Measurements from ENCODE around the gene MAP1B.

The MAP1B gene

GRCh38 chr5:72197393-72197792, 90.1 kb downstream of the MAP1B start:
- H3K27ac ChIP-seq (ENCODE audit: low read depth, low read length): no peak overlapping the region
- no peaks in the 10 kb centered on the region for H3K4me1 ChIP-seq (ENCODE audit: control insufficient read depth in 5 of 5, insufficient read depth in 5 of 5, low read length in 5 of 5)
- no peaks in the 10 kb centered on the region for H3K9me3 ChIP-seq (ENCODE audit: control insufficient read depth in 5 of 5, low read length in 5 of 5)
- H3K9ac ChIP-seq (ENCODE audit: low read length in 5 of 5): no peak overlapping the region
- H3K36me3 ChIP-seq (ENCODE audit: control insufficient read depth in 5 of 5, insufficient read depth in 5 of 5, low read length in 5 of 5): peaks cover 7 to 39% (median 13%) of the 10 kb centered on the region in 5 donors
- H3K4me3 ChIP-seq (ENCODE audit: low read depth in 1 of 5, low read length in 5 of 5): no peak overlapping the region
- no peaks in the 10 kb centered on the region for H3K27me3 ChIP-seq (ENCODE audit: control insufficient read depth in 5 of 5, insufficient read depth in 4 of 5, low read length in 5 of 5)

- H3K27ac ChIP-seq (ENCODE audit: low read depth, low read length): no peak overlapping the region
- peaks cover 9 to 46% (median 16%) of the 10 kb centered on the region in 5 donors for H3K36me3 ChIP-seq (ENCODE audit: control insufficient read depth in 5 of 5, insufficient read depth in 5 of 5, low read length in 5 of 5)
- H3K4me3 ChIP-seq (ENCODE audit: low read depth in 1 of 5, low read length in 5 of 5): no peak overlapping the region
- H3K4me1 ChIP-seq (ENCODE audit: control insufficient read depth in 5 of 5, insufficient read depth in 5 of 5, low read length in 5 of 5): no peaks in the 10 kb centered on the region
- H3K9ac ChIP-seq (ENCODE audit: low read length in 5 of 5): no peak overlapping the region
- H3K27me3 ChIP-seq (ENCODE audit: control insufficient read depth in 5 of 5, insufficient read depth in 4 of 5, low read length in 5 of 5): no peaks in the 10 kb centered on the region
- H3K9me3 ChIP-seq (ENCODE audit: control insufficient read depth in 5 of 5, low read length in 5 of 5): no peaks in the 10 kb centered on the region
Measured at GRCh38 chr5:72199681-72200080, 92.4 kb downstream of the MAP1B start.

- peaks cover 22 to 51% (median 28%) of the 10 kb centered on the region in 5 donors for H3K36me3 ChIP-seq (ENCODE audit: control insufficient read depth in 5 of 5, insufficient read depth in 5 of 5, low read length in 5 of 5)
- H3K27me3 ChIP-seq (ENCODE audit: control insufficient read depth in 5 of 5, insufficient read depth in 4 of 5, low read length in 5 of 5): no peaks in the 10 kb centered on the region
- no peak overlapping the region for H3K27ac ChIP-seq (ENCODE audit: low read depth, low read length)
- no peak overlapping the region for H3K9ac ChIP-seq (ENCODE audit: low read length in 5 of 5)
- H3K4me1 ChIP-seq (ENCODE audit: control insufficient read depth in 5 of 5, insufficient read depth in 5 of 5, low read length in 5 of 5): no peaks in the 10 kb centered on the region
- H3K4me3 ChIP-seq (ENCODE audit: low read depth in 1 of 5, low read length in 5 of 5): no peak overlapping the region
- H3K9me3 ChIP-seq (ENCODE audit: control insufficient read depth in 5 of 5, low read length in 5 of 5): no peaks in the 10 kb centered on the region
Measured at GRCh38 chr5:72202331-72202825, 95.1 kb downstream of the MAP1B start.

- H3K9me3 ChIP-seq (ENCODE audit: control insufficient read depth in 5 of 5, low read length in 5 of 5): no peaks in the 10 kb centered on the region
- H3K27ac ChIP-seq (ENCODE audit: low read depth, low read length): no peak overlapping the region
- peaks cover 21 to 43% (median 22%) of the 10 kb centered on the region in 5 donors for H3K36me3 ChIP-seq (ENCODE audit: control insufficient read depth in 5 of 5, insufficient read depth in 5 of 5, low read length in 5 of 5)
- no peaks in the 10 kb centered on the region for H3K27me3 ChIP-seq (ENCODE audit: control insufficient read depth in 5 of 5, insufficient read depth in 4 of 5, low read length in 5 of 5)
- no peak overlapping the region for H3K9ac ChIP-seq (ENCODE audit: low read length in 5 of 5)
- H3K4me1 ChIP-seq (ENCODE audit: control insufficient read depth in 5 of 5, insufficient read depth in 5 of 5, low read length in 5 of 5): no peaks in the 10 kb centered on the region
- no peak overlapping the region for H3K4me3 ChIP-seq (ENCODE audit: low read depth in 1 of 5, low read length in 5 of 5)
Measured at GRCh38 chr5:72203251-72203845, 96.1 kb downstream of the MAP1B start.

GRCh38 chr5:72204946-72205345, 97.7 kb downstream of the MAP1B start:
- no peaks in the 10 kb centered on the region for H3K27me3 ChIP-seq (ENCODE audit: control insufficient read depth in 5 of 5, insufficient read depth in 4 of 5, low read length in 5 of 5)
- H3K4me1 ChIP-seq (ENCODE audit: control insufficient read depth in 5 of 5, insufficient read depth in 5 of 5, low read length in 5 of 5): no peaks in the 10 kb centered on the region

GRCh38 chr5:72205431-72206009, 98.2 kb downstream of the MAP1B start:
- Histone ChIP-seq H3K9ac (ENCODE audit: low read length in 5 of 5) (no peak overlapping the region), H3K4me3 (ENCODE audit: low read depth in 1 of 5, low read length in 5 of 5) (no peak overlapping the region), H3K27ac (ENCODE audit: low read depth, low read length) (no peak overlapping the region), H3K36me3 (ENCODE audit: control insufficient read depth in 5 of 5, insufficient read depth in 5 of 5, low read length in 5 of 5) (peaks cover 20 to 32% (median 21%) of the 10 kb centered on the region in 5 donors), H3K4me1 (ENCODE audit: control insufficient read depth in 5 of 5, insufficient read depth in 5 of 5, low read length in 5 of 5) (peaks cover 0 to 5% (median 2%) of the 10 kb centered on the region in 5 donors), H3K27me3 (ENCODE audit: control insufficient read depth in 5 of 5, insufficient read depth in 4 of 5, low read length in 5 of 5) (no peaks in the 10 kb centered on the region), H3K9me3 (ENCODE audit: control insufficient read depth in 5 of 5, low read length in 5 of 5) (no peaks in the 10 kb centered on the region)

More at GRCh38 chr5:72204946-72205345, 97.7 kb downstream of the MAP1B start:
- H3K9ac ChIP-seq (ENCODE audit: low read length in 5 of 5): no peak overlapping the region
- H3K36me3 ChIP-seq (ENCODE audit: control insufficient read depth in 5 of 5, insufficient read depth in 5 of 5, low read length in 5 of 5): peaks cover 20 to 37% (median 21%) of the 10 kb centered on the region in 5 donors
- H3K27ac ChIP-seq (ENCODE audit: low read depth, low read length): no peak overlapping the region
- H3K9me3 ChIP-seq (ENCODE audit: control insufficient read depth in 5 of 5, low read length in 5 of 5): no peaks in the 10 kb centered on the region
- no peak overlapping the region for H3K4me3 ChIP-seq (ENCODE audit: low read depth in 1 of 5, low read length in 5 of 5)

- no peak overlapping the region for H3K27ac ChIP-seq (ENCODE audit: low read depth, low read length)
- no peak overlapping the region for H3K9ac ChIP-seq (ENCODE audit: low read length in 5 of 5)
- no peaks in the 10 kb centered on the region for H3K27me3 ChIP-seq (ENCODE audit: control insufficient read depth in 5 of 5, insufficient read depth in 4 of 5, low read length in 5 of 5)
- H3K4me3 ChIP-seq (ENCODE audit: low read depth in 1 of 5, low read length in 5 of 5): no peak overlapping the region
- peaks cover 20 to 32% (median 21%) of the 10 kb centered on the region in 5 donors for H3K36me3 ChIP-seq (ENCODE audit: control insufficient read depth in 5 of 5, insufficient read depth in 5 of 5, low read length in 5 of 5)
- H3K4me1 ChIP-seq (ENCODE audit: control insufficient read depth in 5 of 5, insufficient read depth in 5 of 5, low read length in 5 of 5): peaks cover 0 to 12% (median 8%) of the 10 kb centered on the region in 5 donors
- no peaks in the 10 kb centered on the region for H3K9me3 ChIP-seq (ENCODE audit: control insufficient read depth in 5 of 5, low read length in 5 of 5)
Measured at GRCh38 chr5:72206160-72206559, 98.9 kb downstream of the MAP1B start.

- no peak overlapping the region for H3K4me3 ChIP-seq (ENCODE audit: low read depth in 1 of 5, low read length in 5 of 5)
- H3K27me3 ChIP-seq (ENCODE audit: control insufficient read depth in 5 of 5, insufficient read depth in 4 of 5, low read length in 5 of 5): no peaks in the 10 kb centered on the region
- H3K9me3 ChIP-seq (ENCODE audit: control insufficient read depth in 5 of 5, low read length in 5 of 5): no peaks in the 10 kb centered on the region
- peaks cover 0 to 15% (median 12%) of the 10 kb centered on the region in 5 donors for H3K4me1 ChIP-seq (ENCODE audit: control insufficient read depth in 5 of 5, insufficient read depth in 5 of 5, low read length in 5 of 5)
- peaks cover 20 to 32% (median 21%) of the 10 kb centered on the region in 5 donors for H3K36me3 ChIP-seq (ENCODE audit: control insufficient read depth in 5 of 5, insufficient read depth in 5 of 5, low read length in 5 of 5)
- H3K27ac ChIP-seq (ENCODE audit: low read depth, low read length): no peak overlapping the region
- no peak overlapping the region for H3K9ac ChIP-seq (ENCODE audit: low read length in 5 of 5)
Measured at GRCh38 chr5:72206994-72207393, 99.7 kb downstream of the MAP1B start.

GRCh38 chr5:72208324-72208926, 101.2 kb downstream of the MAP1B start:
- peaks cover 0 to 15% (median 12%) of the 10 kb centered on the region in 5 donors for H3K4me1 ChIP-seq (ENCODE audit: control insufficient read depth in 5 of 5, insufficient read depth in 5 of 5, low read length in 5 of 5)
- H3K9ac ChIP-seq (ENCODE audit: low read length in 5 of 5): no peak overlapping the region
- H3K27ac ChIP-seq (ENCODE audit: low read depth, low read length): no peak overlapping the region
- H3K27me3 ChIP-seq (ENCODE audit: control insufficient read depth in 5 of 5, insufficient read depth in 4 of 5, low read length in 5 of 5): no peaks in the 10 kb centered on the region
- peaks cover 16 to 29% (median 19%) of the 10 kb centered on the region in 5 donors for H3K36me3 ChIP-seq (ENCODE audit: control insufficient read depth in 5 of 5, insufficient read depth in 5 of 5, low read length in 5 of 5)
- H3K4me3 ChIP-seq (ENCODE audit: low read depth in 1 of 5, low read length in 5 of 5): no peak overlapping the region
- H3K9me3 ChIP-seq (ENCODE audit: control insufficient read depth in 5 of 5, low read length in 5 of 5): no peaks in the 10 kb centered on the region
